Fibroblast of lung (primary cell): ENCODE data around the gene STX3.

ENCODE experiments used
- CTCF ChIP-seq, 2 donors: IDR thresholded peaks in 1 of 2; conservative IDR thresholded peaks in 1 of 2; 1 replicate in 1 of 2; 2 replicates in 1 of 2; pipeline ENCODE4 v1.5.1; 2011 to 2012; ENCODE audit warnings: low read length in 2 of 2, control low read depth in 1 of 2, inconsistent platforms in 1 of 2, low read depth in 1 of 2, mild to moderate bottlenecking in 1 of 2
- EZH2 ChIP-seq: IDR thresholded peaks from 2 replicates; pipeline ENCODE4 v1.5.1; 2012; ENCODE audit warnings: low read length, control low read depth, mild to moderate bottlenecking; ENCODE audit errors: missing control alignments

GRCh38 chr11:59783632-59784090 is 28.5 kb downstream of the STX3 start:
- TF ChIP-seq CTCF (conservative IDR thresholded peaks at IDR 0.05 in 1 of 2, IDR thresholded peaks at IDR 0.05 in 1 of 2; ENCODE audit: low read depth in 1 of 2, low read length in 2 of 2) = no peak
- no peak for TF ChIP-seq EZH2
